IMR-90 (cell line): ENCODE results near the gene ZNF407. TPM values are rescaled to one million over a fixed set of nuclear protein-coding genes. Genes with fewer than 3 reads are reported as not detected.
A peak's percentile ranks its signal among the peaks of the same experiment; 100 is the strongest.

Experiments
- ATAC-seq: fragments of 200-7000 bp; cut with Tn5 transposase; 2 replicates; pipeline ENCODE4 v1.9.1; 2020; ENCODE audit warnings: low read depth, mild to moderate bottlenecking, moderate library complexity
- BruUV-seq: library from RNA; stranded (reverse); fragments of 400-500 nt; replicated peaks from 2 replicates; lab custom pipeline; 2021; lab: Mats Ljungman, UMichigan
- CTCF ChIA-PET: fragments of 300-600 bp; formaldehyde crosslinking; extraction: SDS; loops from one replicate; lab custom pipeline; 2021; ENCODE audit warnings: antibody characterized with exemption; lab: Yijun Ruan, JAX
- POLR2A ChIA-PET: fragments of 300-600 bp; sonication (Branson Sonifier 250); formaldehyde crosslinking; loops from one replicate; lab custom pipeline; 2022; ENCODE audit warnings: antibody characterized with exemption; ENCODE audit not compliant: unreplicated experiment; lab: Charles Lee
- DNase-seq: peaks from one replicate; pipeline ENCODE4 v3.0.0; 2013
- H2AFZ ChIP-seq: replicated peaks from 2 replicates; pipeline ENCODE3; 2013; ENCODE audit warnings: low read length, mild to moderate bottlenecking; ENCODE audit not compliant: poor library complexity
- H2AK5ac ChIP-seq: 2 replicates; pipeline ENCODE4 v1.6.1; 2013; ENCODE audit warnings: low read depth, low read length, inconsistent platforms
- H2AK9ac ChIP-seq: replicated peaks from 2 replicates; pipeline ENCODE3; 2013; ENCODE audit warnings: mild to moderate bottlenecking, low read depth, low read length, moderate library complexity; ENCODE audit not compliant: poor library complexity
- H2BK120ac ChIP-seq: 2 replicates; pipeline ENCODE4 v1.6.1; 2013; ENCODE audit warnings: low read depth, low read length, inconsistent platforms
- H2BK15ac ChIP-seq: 3 replicates; pipeline ENCODE4 v1.6.1; 2013; ENCODE audit warnings: low read depth, low read length, inconsistent platforms
- H2BK20ac ChIP-seq: 2 replicates; pipeline ENCODE4 v1.6.1; 2013; ENCODE audit warnings: low read depth, mild to moderate bottlenecking, inconsistent platforms, low read length, moderate library complexity
- H2BK5ac ChIP-seq: 2 replicates; pipeline ENCODE4 v1.6.1; 2013; ENCODE audit warnings: mild to moderate bottlenecking, low read depth, low read length, inconsistent platforms; ENCODE audit not compliant: poor library complexity, severe bottlenecking
- H3K14ac ChIP-seq: replicated peaks from 2 replicates; pipeline ENCODE4 v1.6.1; 2013; ENCODE audit warnings: low read depth, low read length, inconsistent platforms
- H3K18ac ChIP-seq: 2 replicates; pipeline ENCODE4 v1.6.1; 2013; ENCODE audit warnings: low read depth, low read length, control low read depth
- H3K23ac ChIP-seq: 2 replicates; pipeline ENCODE4 v1.6.1; 2013; ENCODE audit warnings: low read depth, low read length, inconsistent platforms
- H3K27ac ChIP-seq: 2 replicates; pipeline ENCODE4 v1.5.1; 2013; ENCODE audit warnings: mild to moderate bottlenecking, control low read depth, low read length; ENCODE audit not compliant: insufficient read depth
- H3K27me3 ChIP-seq: 2 replicates; pipeline ENCODE4 v1.6.1; 2013; ENCODE audit warnings: low read length; ENCODE audit not compliant: control insufficient read depth, insufficient read depth
- H3K36me3 ChIP-seq: 2 replicates; pipeline ENCODE4 v1.6.1; 2013; ENCODE audit warnings: low read length, mixed read lengths; ENCODE audit not compliant: control insufficient read depth, insufficient read depth
- H3K4ac ChIP-seq: 2 replicates; pipeline ENCODE4 v1.6.1; 2013; ENCODE audit warnings: low read depth, low read length, inconsistent platforms
- H3K4me1 ChIP-seq: 2 replicates; pipeline ENCODE4 v1.6.1; 2013; ENCODE audit warnings: low read length, mixed read lengths; ENCODE audit not compliant: control insufficient read depth, insufficient read depth
- H3K4me2 ChIP-seq: 2 replicates; pipeline ENCODE4 v1.6.1; 2013; ENCODE audit warnings: low read depth, mild to moderate bottlenecking, control low read depth, low read length, moderate library complexity
- H3K4me3 ChIP-seq: 2 replicates; pipeline ENCODE4 v1.5.1; 2013; ENCODE audit warnings: low read depth, mild to moderate bottlenecking, control low read depth, low read length, moderate library complexity; ENCODE audit not compliant: insufficient read depth
- H3K56ac ChIP-seq: 2 replicates; pipeline ENCODE4 v1.6.1; 2013; ENCODE audit warnings: low read length, inconsistent platforms; ENCODE audit not compliant: insufficient read depth; ENCODE audit errors: extremely low read depth
- H3K79me1 ChIP-seq, 2 experiments: 2 replicates each; pipeline ENCODE4 v1.6.1; 2013; ENCODE audit warnings: low read length in 2 of 2, inconsistent platforms in 1 of 2, low read depth in 1 of 2
- H3K9ac ChIP-seq: 2 replicates; pipeline ENCODE4 v1.6.1; 2013; ENCODE audit warnings: low read depth, low read length, control low read depth
- H3K9me1 ChIP-seq: 2 replicates; pipeline ENCODE4 v1.6.1; 2013; ENCODE audit warnings: low read length, inconsistent platforms; ENCODE audit not compliant: insufficient read depth
- H3K9me3 ChIP-seq: 2 replicates; pipeline ENCODE4 v1.6.1; 2013; ENCODE audit warnings: low read length; ENCODE audit not compliant: control insufficient read depth, insufficient read depth
- H4K20me1 ChIP-seq: 2 replicates; pipeline ENCODE4 v1.6.1; 2013; ENCODE audit warnings: low read length, inconsistent platforms; ENCODE audit not compliant: insufficient read depth
- H4K5ac ChIP-seq: 2 replicates; pipeline ENCODE4 v1.6.1; 2013; ENCODE audit warnings: mild to moderate bottlenecking, low read depth, low read length, control low read depth
- H4K8ac ChIP-seq, 2 experiments: 2 replicates each; pipeline ENCODE4 v1.6.1; 2013; ENCODE audit warnings: low read depth in 2 of 2, low read length in 2 of 2, control low read depth in 1 of 2, inconsistent platforms in 1 of 2
- H4K91ac ChIP-seq: 2 replicates; pipeline ENCODE4 v1.6.1; 2013; ENCODE audit warnings: low read depth, low read length, inconsistent platforms; ENCODE audit not compliant: insufficient read depth
- BHLHE40 ChIP-seq: fragments of 150-350 bp; IDR thresholded peaks from 2 replicates; pipeline ENCODE4 v1.6.1; 2016; ENCODE audit warnings: mild to moderate bottlenecking, low read depth, low read length
- CEBPB ChIP-seq: IDR thresholded peaks from 2 replicates; pipeline ENCODE4 v1.6.1; 2012; ENCODE audit warnings: low read depth, low read length, improper control_type of control experiment
- CHD1 ChIP-seq: IDR thresholded peaks from 2 replicates; pipeline ENCODE4 v1.6.1; 2012; ENCODE audit warnings: low read depth, low read length, improper control_type of control experiment
- CTCF ChIP-seq: conservative IDR thresholded peaks from 2 replicates; pipeline ENCODE4 v1.5.1; 2012; ENCODE audit warnings: mild to moderate bottlenecking, low read depth, low read length, improper control_type of control experiment
- ELK1 ChIP-seq: fragments of 150-350 bp; IDR thresholded peaks from 2 replicates; pipeline ENCODE4 v1.6.1; 2016; ENCODE audit warnings: low read depth, mild to moderate bottlenecking, low read length, moderate library complexity, borderline replicate concordance
- FOS ChIP-seq: fragments of 150-350 bp; IDR thresholded peaks from 2 replicates; pipeline ENCODE4 v1.6.1; 2016; ENCODE audit warnings: low read depth, low read length
- MAFK ChIP-seq: IDR thresholded peaks from 2 replicates; pipeline ENCODE4 v1.6.1; 2012; ENCODE audit warnings: low read depth, low read length, improper control_type of control experiment
- MAZ ChIP-seq: IDR thresholded peaks from 2 replicates; pipeline ENCODE4 v1.6.1; 2012; ENCODE audit warnings: low read depth, mild to moderate bottlenecking, low read length, improper control_type of control experiment, moderate library complexity, borderline replicate concordance
- MXI1 ChIP-seq: IDR thresholded peaks from 2 replicates; pipeline ENCODE4 v1.6.1; 2012; ENCODE audit warnings: low read depth, mild to moderate bottlenecking, low read length, moderate library complexity, borderline replicate concordance
- NFE2L2 ChIP-seq: fragments of 150-350 bp; IDR thresholded peaks from 2 replicates; pipeline ENCODE4 v1.6.1; 2016; ENCODE audit warnings: low read depth, mild to moderate bottlenecking, low read length
- RAD21 ChIP-seq: IDR thresholded peaks from 2 replicates; pipeline ENCODE4 v1.6.1; 2012; ENCODE audit warnings: low read length, improper control_type of control experiment
- RCOR1 ChIP-seq: IDR thresholded peaks from 2 replicates; pipeline ENCODE4 v1.6.1; 2012; ENCODE audit warnings: mild to moderate bottlenecking, low read length, improper control_type of control experiment; ENCODE audit not compliant: insufficient replicate concordance
- RFX5 ChIP-seq: IDR thresholded peaks from 2 replicates; pipeline ENCODE4 v1.8.0; 2012; ENCODE audit warnings: low read depth, mild to moderate bottlenecking, low read length, moderate library complexity
- SMC3 ChIP-seq: fragments of 150-350 bp; IDR thresholded peaks from 2 replicates; pipeline ENCODE4 v1.6.1; 2016; ENCODE audit warnings: low read depth, mild to moderate bottlenecking, antibody characterized with exemption, low read length, moderate library complexity
- USF2 ChIP-seq: fragments of 150-350 bp; IDR thresholded peaks from 2 replicates; pipeline ENCODE4 v1.6.1; 2017; ENCODE audit warnings: mild to moderate bottlenecking, antibody characterized with exemption, low read length, low read depth
- WGBS, 2 experiments: methylation state at CpG; one replicate each; pipeline versions ENCODE4 v1.1.5 to v1.1.7; 2013; ENCODE audit warnings: missing lambda C conversion rate in 2 of 2; ENCODE audit not compliant: insufficient read length in 1 of 2; ENCODE audit errors: extremely low coverage in 2 of 2; 5-methylcytosine and 5-hydroxymethylcytosine counted together
- dilution Hi-C: fragments of 300-500 bp; cut with HindIII; formaldehyde crosslinking; loops from one replicate; pipeline ENCODE4 v1.14.3; 2018; ENCODE audit warnings: low sequenced_read_pairs; ENCODE audit not compliant: unreplicated experiment
- in situ Hi-C: fragments of 300-500 bp; cut with MboI; formaldehyde crosslinking; loops from 3 replicates; pipeline ENCODE4 v1.14.3; 2019; ENCODE audit warnings: low sequenced_read_pairs, inconsistent platforms, mixed read lengths
- intact Hi-C: fragments of 100-400 bp; cut with micrococcal nuclease; formaldehyde crosslinking; loops from 2 replicates; pipeline ENCODE4 v1.10.0; 2022
- polyA plus RNA-seq, 3 experiments: library from polyadenylated mRNA; depleted of rRNA; stranded (reverse); fragments of >200 nt; gene quantifications; 2 replicates each; pipeline ENCODE4 v1.2.3, GENCODE V29; 2012; ENCODE audit warnings: low replicate concordance in 1 of 3
- total RNA-seq: library from RNA; depleted of rRNA; stranded (reverse); fragments of >200 nt; gene quantifications from 2 replicates; pipeline ENCODE4 v1.2.3, GENCODE V29; 2012

ZNF407 gene
- total and polyA plus RNA-seq, 2 of the 4 experiments (the other 2 are of a cell fraction) = 3.1 to 20.1 TPM

DNA sequence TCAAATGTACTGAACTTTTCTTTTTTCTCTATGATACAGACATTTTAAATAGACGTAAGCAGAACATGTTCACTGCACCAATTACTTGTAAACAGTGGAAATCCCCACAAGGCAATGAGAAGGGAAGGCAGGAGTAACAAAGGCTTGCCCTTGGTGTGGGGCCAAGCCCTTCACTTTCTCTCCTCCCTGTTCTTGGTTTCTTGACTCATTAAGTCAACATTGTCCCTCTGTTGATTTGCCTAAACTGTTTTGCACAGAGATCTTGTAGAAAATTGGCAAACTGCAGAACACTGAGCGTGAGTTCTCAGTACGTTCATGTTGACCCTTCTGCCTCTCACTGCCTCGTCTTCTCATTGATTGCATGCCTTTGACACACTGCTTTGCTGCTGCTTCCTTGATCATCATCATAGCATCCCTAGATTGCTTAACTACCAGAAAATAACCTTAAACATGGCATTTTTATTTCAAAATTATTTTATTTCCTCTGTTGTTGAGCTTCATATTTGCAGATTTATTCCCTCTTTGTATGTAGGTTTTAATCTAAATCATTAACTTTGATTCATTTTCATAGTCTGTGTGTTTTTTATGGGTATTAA lies 353.6 kb downstream of the ZNF407 start:
- intact Hi-C loops = no loop called here
- no TSS peak for BruUV-seq
- peak; percentile 92 for ATAC-seq
- TF ChIP-seq MXI1 (peak; percentile 48; the same call in 1 of the 2 replicates), BHLHE40 (peak; percentile 81), RFX5 (no peak), CEBPB (peak; percentile 95), USF2 (no peak), NFE2L2 (no peak), CTCF (no peak), SMC3 (no peak), RCOR1 (no peak), CHD1 (no peak), MAZ (peak; percentile 56; the same call in 1 of the 2 replicates), RAD21 (peak; percentile 24; the same call in 1 of the 2 replicates), ELK1 (no peak), MAFK (0 out of 2 replicates have a peak, but pooled peaks have one; percentile 1), FOS (peak; percentile 79)

More for the DNA sequence above, 353.6 kb downstream of the ZNF407 start:
- Histone ChIP-seq H3K36me3 (no peaks in the 10 kb centered on the region), H3K9me3 (no peaks in the 10 kb centered on the region), H2BK120ac (no peak overlapping the region), H3K27ac (peak overlapping the region; percentile 4; the same call in 1 of the 2 replicates), H3K9ac (no peak overlapping the region), H2BK20ac (no peak overlapping the region), H4K8ac (no peak overlapping the region), H2AK5ac (no peak overlapping the region), H3K14ac (no peak overlapping the region), H4K5ac (no peak overlapping the region), H2AK9ac (no peak overlapping the region), H3K27me3 (no peaks in the 10 kb centered on the region), H2BK15ac (no peak overlapping the region), H3K56ac (no peak overlapping the region), H3K9me1 (peaks cover 2% of the 10 kb centered on the region), H3K23ac (no peak overlapping the region), H3K4me1 (peaks cover 4% of the 10 kb centered on the region), H2AFZ (no peak overlapping the region), H3K4ac (no peak overlapping the region), H4K91ac (no peak overlapping the region), H3K4me3 (no peak overlapping the region), H3K79me1 (peaks cover 4 to 6% of the 10 kb centered on the region in 2 experiments), H3K18ac (no peak overlapping the region), H2BK5ac (peak overlapping the region; percentile 14), H4K20me1 (no peaks in the 10 kb centered on the region), H3K4me2 (peak overlapping the region; percentile 4)
- ChIA-PET POLR2A (no interaction called here), CTCF (interaction anchor here (0.6 kb wide), 1 partner anchor 11 kb away, joined by 5 read pairs; no protein-coding TSS in a partner anchor)
- peak; percentile 99 for DNase-seq
- in situ Hi-C loops = loop anchor here (10.0 kb wide), 1 partner anchor 534 kb away; no protein-coding TSS in a partner anchor
- dilution Hi-C loops = no loop called here
- 4% methylated on average over 3 of the region's 4 CpGs; no CpG with 5 or more reads in 1 of the 2 experiments for WGBS, 2 experiments
